Gastroesophageal sphincter (tissue), 3 donors: ENCODE results near the gene CCDC3.

Source experiments
- EP300 ChIP-seq: sonication (generic); formaldehyde crosslinking; IDR thresholded peaks from one replicate; pipeline ENCODE4 v1.6.1; 2017; ENCODE audit warnings: antibody characterized with exemption, mild to moderate bottlenecking
- POLR2A ChIP-seq, 2 donors: fragments of 450-650 bp; IDR thresholded peaks; one replicate each; pipeline ENCODE4 v1.6.1; 2017; ENCODE audit warnings: antibody characterized with exemption in 2 of 2, mild to moderate bottlenecking in 2 of 2, moderate library complexity in 1 of 2
- POLR2AphosphoS5 ChIP-seq: sonication (generic); formaldehyde crosslinking; IDR thresholded peaks from one replicate; pipeline ENCODE4 v1.6.1; 2017; ENCODE audit warnings: antibody characterized with exemption
- TF ChIP-seq, protein P1 (sequence below), 4 experiments: fragments of 200-600 bp in 2 of 4; fragments of 450-650 bp in 2 of 4; sonication (generic) in 1 of 4; IDR thresholded peaks; one replicate each; pipeline ENCODE4 v1.5.1; 2017 to 2019; ENCODE audit warnings: antibody characterized with exemption in 4 of 4, mild to moderate bottlenecking in 2 of 4, moderate library complexity in 2 of 4

DNA sequence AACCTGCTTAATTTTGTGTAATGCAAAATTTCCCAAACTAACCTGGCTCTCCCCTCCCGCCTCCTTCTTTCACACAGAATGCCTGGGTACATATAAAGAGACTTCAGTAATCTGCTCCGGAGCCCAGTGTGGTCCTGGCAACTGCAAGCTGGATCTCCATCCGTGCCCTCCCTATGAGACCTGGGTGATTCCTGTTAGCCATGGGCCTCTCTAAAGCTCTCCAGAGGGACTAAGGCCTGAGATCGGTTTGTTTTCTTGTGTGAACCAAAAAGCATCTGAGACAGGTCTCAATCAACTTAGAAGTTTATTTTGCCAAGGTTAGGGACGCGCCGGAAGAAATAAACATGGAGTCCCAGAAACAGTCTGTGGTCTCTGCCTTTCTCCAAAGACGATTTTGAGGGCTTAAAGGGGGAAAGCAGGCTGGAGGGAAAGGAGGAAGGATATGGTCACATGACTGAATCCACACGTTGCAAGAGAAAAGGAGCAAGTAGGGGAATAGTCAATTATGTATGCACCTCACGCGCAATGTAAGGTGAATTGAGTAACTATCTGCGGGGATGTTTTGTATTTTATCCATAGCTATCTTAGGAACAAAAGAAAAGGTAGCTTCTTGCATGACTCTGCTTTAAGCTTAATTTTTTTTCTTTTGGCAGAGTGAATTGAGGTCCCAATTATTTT lies 46.2 kb upstream of the CCDC3 start:
- TF ChIP-seq, protein P1, sequence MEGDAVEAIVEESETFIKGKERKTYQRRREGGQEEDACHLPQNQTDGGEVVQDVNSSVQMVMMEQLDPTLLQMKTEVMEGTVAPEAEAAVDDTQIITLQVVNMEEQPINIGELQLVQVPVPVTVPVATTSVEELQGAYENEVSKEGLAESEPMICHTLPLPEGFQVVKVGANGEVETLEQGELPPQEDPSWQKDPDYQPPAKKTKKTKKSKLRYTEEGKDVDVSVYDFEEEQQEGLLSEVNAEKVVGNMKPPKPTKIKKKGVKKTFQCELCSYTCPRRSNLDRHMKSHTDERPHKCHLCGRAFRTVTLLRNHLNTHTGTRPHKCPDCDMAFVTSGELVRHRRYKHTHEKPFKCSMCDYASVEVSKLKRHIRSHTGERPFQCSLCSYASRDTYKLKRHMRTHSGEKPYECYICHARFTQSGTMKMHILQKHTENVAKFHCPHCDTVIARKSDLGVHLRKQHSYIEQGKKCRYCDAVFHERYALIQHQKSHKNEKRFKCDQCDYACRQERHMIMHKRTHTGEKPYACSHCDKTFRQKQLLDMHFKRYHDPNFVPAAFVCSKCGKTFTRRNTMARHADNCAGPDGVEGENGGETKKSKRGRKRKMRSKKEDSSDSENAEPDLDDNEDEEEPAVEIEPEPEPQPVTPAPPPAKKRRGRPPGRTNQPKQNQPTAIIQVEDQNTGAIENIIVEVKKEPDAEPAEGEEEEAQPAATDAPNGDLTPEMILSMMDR (IDR thresholded peaks at IDR 0.05), result no peak
- TF ChIP-seq POLR2AphosphoS5, result no peak
- TF ChIP-seq POLR2A (IDR thresholded peaks at IDR 0.05), result no peak
- no peak for TF ChIP-seq EP300
